Parathyroid adenoma (tissue), 2 donors: Measurements from ENCODE around the gene MCAM.

Source experiments
- H2AFZ ChIP-seq: fragments of 300-600 bp; sonication (generic); one replicate; pipeline ENCODE4 v1.7.0; 2017; ENCODE audit warnings: antibody characterized with exemption, mild to moderate bottlenecking
- H3K27ac ChIP-seq: fragments of 300-600 bp; sonication (generic); one replicate; pipeline ENCODE4 v1.7.0; 2017
- H3K27me3 ChIP-seq: fragments of 300-600 bp; sonication (generic); one replicate; pipeline ENCODE4 v1.7.0; 2017; ENCODE audit warnings: low read length; ENCODE audit not compliant: control insufficient read depth, insufficient read depth
- H3K36me3 ChIP-seq: fragments of 300-600 bp; sonication (generic); one replicate; pipeline ENCODE4 v1.7.0; 2017; ENCODE audit warnings: low read length; ENCODE audit not compliant: control insufficient read depth, insufficient read depth
- H3K4me1 ChIP-seq: fragments of 300-600 bp; sonication (generic); one replicate; pipeline ENCODE4 v1.7.0; 2017; ENCODE audit warnings: control low read depth
- H3K4me2 ChIP-seq: fragments of 300-600 bp; sonication (generic); one replicate; pipeline ENCODE4 v1.7.0; 2017; ENCODE audit warnings: low read length
- H3K4me3 ChIP-seq: fragments of 300-600 bp; sonication (generic); one replicate; pipeline ENCODE4 v1.7.0; 2017; ENCODE audit warnings: low read depth, low read length
- H3K79me2 ChIP-seq: fragments of 300-600 bp; sonication (generic); one replicate; pipeline ENCODE4 v1.7.0; 2017; ENCODE audit warnings: control low read depth
- H3K9ac ChIP-seq: fragments of 300-600 bp; sonication (generic); one replicate; pipeline ENCODE4 v1.7.0; 2017; ENCODE audit warnings: mild to moderate bottlenecking
- H3K9me3 ChIP-seq: fragments of 300-600 bp; sonication (generic); one replicate; pipeline ENCODE4 v1.7.0; 2017; ENCODE audit warnings: low read length; ENCODE audit not compliant: control insufficient read depth
- CTCF ChIP-seq: fragments of 300-600 bp; sonication (generic); IDR thresholded peaks from one replicate; pipeline ENCODE4 v1.7.0; 2017; ENCODE audit warnings: antibody characterized with exemption, mild to moderate bottlenecking
- donor health status: primary hyperparathyroidism.

The MCAM gene

DNA sequence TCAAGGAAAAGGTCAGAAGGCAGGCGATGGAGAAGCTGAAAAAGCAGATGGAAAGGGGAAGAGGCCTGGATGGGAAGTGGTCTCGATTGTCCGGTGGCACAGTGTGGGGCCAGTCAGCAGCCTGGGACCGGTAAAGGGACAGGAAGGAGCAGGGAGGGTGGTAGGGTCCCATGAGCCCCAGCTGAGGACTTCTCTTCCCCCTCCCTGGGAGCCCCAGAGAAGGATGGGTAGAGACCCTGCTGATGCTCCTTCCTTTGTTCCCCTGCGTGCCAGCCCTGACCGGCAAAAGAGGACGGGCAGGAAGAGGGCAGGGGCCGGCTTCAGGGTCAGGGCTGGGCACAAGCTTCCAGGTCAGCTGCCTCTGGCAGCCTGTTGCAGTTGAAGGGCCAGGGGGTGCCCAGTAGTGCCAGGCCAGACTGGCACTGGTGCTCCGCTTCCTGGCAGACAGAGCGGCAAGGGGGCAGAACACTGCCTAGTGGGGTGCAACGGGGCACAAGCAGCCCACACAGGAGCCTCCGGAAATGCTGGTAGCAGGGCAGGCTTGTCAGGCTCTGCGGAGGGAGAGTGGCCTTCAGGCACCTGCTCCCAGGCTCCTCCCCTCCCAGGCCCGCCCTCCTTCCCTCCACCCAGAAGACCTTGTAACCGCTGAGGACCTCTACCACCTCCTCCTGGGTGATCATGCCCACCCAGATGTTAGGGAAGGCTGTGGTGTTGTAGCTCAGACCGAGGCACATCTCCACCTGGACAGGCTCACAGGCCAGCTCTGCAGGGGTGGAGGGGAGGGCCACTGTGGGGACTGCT is 24.5 kb upstream of the MCAM start:
- no peak overlapping the region for H3K4me3 ChIP-seq
- no peaks in the 10 kb centered on the region for H3K27me3 ChIP-seq
- H2AFZ ChIP-seq = no peak overlapping the region
- peak overlapping the region; percentile 72 for H3K27ac ChIP-seq
- no peak for TF ChIP-seq CTCF
- H3K79me2 ChIP-seq = no peaks in the 10 kb centered on the region
- no peaks in the 10 kb centered on the region for H3K36me3 ChIP-seq
- no peaks in the 10 kb centered on the region for H3K4me1 ChIP-seq
- H3K9ac ChIP-seq = no peak overlapping the region
- H3K4me2 ChIP-seq = no peak overlapping the region
- H3K9me3 ChIP-seq = no peaks in the 10 kb centered on the region

GRCh38 chr11:119340335-119341221 is 23.6 kb upstream of the MCAM start, which contains the start of gene C1QTNF5:
Gene C1QTNF5 (minus strand): TSS chr11:119340883. CDS start chr11:119340397, 486 bp downstream.
- Histone ChIP-seq H3K4me1 (no peaks in the 10 kb centered on the region), H3K4me3 (peak within 1 kb of the TSS; percentile 50), H3K9me3 (no peaks in the 10 kb centered on the region), H2AFZ (peak within 1 kb of the TSS; percentile 62), H3K9ac (no peak within 1 kb of the TSS), H3K4me2 (peak within 1 kb of the TSS; percentile 51), H3K79me2 (no peaks in the 10 kb centered on the region), H3K36me3 (no peaks in the 10 kb centered on the region), H3K27ac (peak within 1 kb of the TSS; percentile 72), H3K27me3 (no peaks in the 10 kb centered on the region)
- TF ChIP-seq CTCF = no peak

DNA sequence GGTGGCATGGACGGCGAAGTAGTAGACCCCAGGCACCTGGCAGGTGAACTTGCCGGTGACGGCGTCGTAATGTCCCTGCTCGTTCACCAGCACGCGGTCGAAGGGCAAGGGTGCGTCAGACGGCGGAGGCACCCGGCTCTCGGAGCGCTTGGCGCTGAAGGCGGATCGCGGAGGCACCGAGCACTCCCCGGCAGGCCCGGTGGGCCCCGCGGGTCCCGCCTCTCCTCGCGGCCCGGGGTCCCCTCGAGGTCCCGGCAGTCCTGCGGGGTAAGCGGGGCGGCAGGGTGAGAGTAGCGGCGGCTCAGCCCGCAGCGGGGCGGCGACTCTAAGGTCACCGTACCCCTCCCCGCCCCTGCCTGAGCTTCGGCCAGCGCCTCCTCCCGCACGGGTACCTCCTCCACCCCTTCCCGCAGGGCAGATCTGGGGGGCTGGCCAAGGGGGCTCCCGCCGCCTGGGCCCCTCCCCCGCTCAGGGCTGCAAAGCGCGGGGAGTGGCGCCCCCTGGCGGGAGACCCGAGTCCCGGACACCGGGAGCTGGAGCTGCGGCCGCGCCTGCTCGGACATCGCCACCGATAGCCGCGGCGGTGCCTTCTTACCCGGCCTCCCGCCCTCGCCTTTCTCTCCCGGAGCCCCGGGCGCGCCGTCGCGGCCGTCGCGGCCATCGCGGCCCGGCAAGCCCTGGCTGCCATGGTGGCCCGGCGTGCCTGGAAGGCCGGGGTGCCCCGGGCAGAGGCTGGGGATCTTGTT is 22.8 kb upstream of the MCAM start:
- Histone ChIP-seq H3K9me3 (no peaks in the 10 kb centered on the region), H3K27me3 (no peaks in the 10 kb centered on the region)

More for the DNA sequence above, 22.8 kb upstream of the MCAM start:
- Histone ChIP-seq H3K79me2 (no peaks in the 10 kb centered on the region), H3K27ac (peak overlapping the region; percentile 72), H3K4me3 (peak overlapping the region; percentile 50), H2AFZ (peak overlapping the region; percentile 62), H3K36me3 (no peaks in the 10 kb centered on the region), H3K4me1 (no peaks in the 10 kb centered on the region), H3K9ac (no peak overlapping the region), H3K4me2 (peak overlapping the region; percentile 51)
- TF ChIP-seq CTCF = peak; percentile 51
